ENCODE data around the gene HABP4.

The HABP4 gene

DNA sequence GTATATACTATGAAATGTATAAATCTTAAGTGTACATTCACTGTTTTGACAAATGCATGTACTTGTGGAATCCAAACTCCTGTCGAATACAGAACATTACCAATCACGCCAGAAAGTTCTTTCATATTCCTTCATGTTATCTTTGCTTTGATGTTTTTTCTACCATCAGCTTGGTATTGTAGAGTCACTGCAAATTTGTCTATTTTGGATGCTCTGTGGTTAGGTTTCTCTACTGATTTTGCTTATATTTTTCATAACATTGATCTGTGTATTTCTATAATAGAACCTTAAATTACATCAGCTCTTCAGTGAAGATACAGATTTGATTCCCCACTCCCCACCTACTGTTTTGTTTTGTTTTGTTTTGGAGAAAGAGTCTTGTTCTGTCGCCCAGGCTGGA is 30.8 kb downstream of the HABP4 start:
- DNase-seq: no peak

GRCh38 chr9:96482476-96482875 is 32.5 kb downstream of the HABP4 start:
- DNase-seq: no peak

DNA sequence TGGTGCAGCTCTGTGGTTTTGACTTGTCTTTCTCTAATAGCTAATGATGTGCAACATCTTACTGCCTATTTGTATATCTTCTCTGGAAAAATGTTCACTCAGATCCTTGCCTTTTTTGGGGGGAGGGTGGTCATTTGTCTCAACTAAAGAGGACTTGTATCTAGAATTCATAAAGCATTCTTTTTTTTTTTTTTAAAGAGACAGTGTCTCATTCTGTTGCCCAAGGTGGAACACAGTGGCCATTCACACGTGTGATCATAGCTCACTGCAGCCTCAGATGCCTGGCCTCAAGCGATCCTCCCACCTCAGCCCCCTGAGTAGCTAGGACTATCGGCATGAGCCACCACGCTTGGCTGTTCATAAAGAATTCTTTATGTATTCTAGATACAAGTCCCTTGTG is 33.2 kb downstream of the HABP4 start:
- DNase-seq: no peak

DNA sequence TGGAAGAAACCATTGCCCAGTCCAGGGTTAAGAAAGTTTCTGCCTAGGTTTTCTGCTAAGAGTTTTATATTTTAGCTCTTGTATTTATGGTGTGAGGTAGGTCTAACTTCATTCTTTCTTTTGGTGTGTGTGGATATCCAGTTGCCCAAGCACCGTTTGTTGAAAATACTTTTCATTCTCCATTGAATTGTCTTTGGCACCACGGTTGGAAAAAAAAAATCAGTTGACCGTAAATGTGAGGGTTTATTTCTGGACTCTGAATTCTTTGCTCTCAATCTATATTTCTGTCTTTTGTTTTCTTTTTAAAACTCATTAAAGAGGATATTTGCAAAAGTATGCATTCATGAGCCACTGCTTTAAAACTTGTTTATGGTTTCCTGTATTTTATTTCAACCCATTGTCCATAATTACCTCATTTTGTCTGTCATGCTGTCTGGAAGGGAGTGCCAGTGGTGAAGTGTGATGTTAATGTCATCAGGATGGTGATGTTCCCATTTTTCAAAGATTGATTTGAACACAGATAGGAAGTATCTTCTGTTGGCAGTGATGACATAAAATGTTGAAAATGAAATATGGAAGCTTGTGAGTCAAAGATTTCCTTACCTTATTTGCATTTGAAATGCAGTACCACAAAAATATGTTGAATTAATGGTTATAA is 33.9 kb downstream of the HABP4 start:
- DNase-seq: no peak

DNA sequence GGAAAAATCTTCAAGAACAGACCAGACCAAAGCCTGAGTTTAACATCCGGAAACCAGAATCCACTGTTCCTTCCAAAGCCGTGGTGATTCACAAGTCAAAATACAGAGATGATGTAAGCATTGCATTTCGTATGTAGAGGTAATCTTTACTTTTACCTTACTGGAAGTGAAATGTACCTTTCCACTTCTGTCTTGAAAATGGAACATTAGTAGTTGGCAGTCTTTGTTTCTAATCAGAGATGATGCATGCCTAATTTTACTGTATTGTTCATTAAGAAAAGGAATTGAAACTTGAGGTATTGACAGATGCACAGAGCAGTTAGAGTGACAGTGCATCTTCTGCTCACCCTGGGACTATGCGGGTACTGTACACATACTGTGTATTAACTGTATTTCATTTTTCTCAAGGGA is 34.6 kb downstream of the HABP4 start:
- no peak for DNase-seq

GRCh38 chr9:96485280-96485679 is 35.3 kb downstream of the HABP4 start:
- no peak for DNase-seq

- no peak for DNase-seq
These were observed 36.5 kb downstream of the HABP4 start for GRCh38 chr9:96486386-96487028.

- no peak for DNase-seq
These were observed 37.0 kb downstream of the HABP4 start for GRCh38 chr9:96487029-96487396.

DNA sequence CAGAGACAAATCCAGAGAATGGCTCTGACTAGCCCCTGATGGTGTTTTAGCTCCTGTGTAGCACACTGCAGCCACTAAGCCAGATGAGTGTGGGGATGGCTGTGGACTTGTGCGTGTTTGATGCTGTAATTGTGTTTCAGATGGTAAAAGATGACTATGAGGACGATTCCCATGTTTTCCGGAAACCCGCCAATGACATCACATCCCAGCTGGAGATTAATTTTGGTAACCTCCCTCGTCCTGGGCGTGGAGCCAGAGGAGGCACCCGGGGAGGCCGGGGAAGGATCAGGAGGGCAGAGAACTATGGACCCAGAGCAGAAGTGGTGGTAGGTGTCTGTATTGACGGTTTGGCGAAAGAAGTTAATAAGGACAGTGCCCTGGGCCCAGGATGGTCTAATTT is 38.0 kb downstream of the HABP4 start:
- no peak for DNase-seq

- DNase-seq: no peak
These were observed 39.6 kb downstream of the HABP4 start for GRCh38 chr9:96489482-96489979.

GRCh38 chr9:96490534-96491078 is 40.6 kb downstream of the HABP4 start:
- DNase-seq: no peak

- DNase-seq: no peak
These were observed 41.3 kb downstream of the HABP4 start for GRCh38 chr9:96491079-96491879.

DNA sequence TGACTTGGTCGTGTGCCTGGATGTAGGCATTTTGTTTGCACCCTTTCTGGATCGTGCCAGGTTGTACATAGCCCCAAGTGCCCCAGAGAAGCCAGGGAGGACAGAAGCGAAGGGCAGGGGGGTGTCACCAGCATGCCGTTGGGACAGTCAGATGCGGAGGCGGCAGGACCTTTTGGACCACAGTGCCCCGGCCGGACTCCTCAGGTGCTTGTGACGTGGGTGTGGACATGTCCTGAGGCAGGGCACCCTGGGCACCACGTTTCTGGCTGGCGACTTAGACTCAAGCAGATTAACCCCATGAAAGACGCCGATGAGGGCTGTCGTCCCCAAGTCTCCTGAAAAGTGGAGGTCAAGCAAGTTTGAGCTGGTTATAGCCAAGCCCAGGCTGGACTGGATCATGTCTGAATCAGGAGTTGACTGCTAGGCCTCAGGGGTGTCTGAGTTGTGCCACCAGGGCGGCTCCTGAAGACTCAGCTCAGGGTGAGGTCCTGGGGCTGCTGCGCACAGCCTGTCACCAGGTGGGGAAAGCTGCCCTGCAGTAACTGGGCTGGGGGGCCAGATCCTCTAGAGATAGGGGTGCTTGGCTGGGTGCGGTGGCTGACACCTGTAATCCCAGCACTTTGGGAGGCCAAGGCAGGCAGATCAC is 42.0 kb downstream of the HABP4 start:
- DNase-seq: no peak

DNA sequence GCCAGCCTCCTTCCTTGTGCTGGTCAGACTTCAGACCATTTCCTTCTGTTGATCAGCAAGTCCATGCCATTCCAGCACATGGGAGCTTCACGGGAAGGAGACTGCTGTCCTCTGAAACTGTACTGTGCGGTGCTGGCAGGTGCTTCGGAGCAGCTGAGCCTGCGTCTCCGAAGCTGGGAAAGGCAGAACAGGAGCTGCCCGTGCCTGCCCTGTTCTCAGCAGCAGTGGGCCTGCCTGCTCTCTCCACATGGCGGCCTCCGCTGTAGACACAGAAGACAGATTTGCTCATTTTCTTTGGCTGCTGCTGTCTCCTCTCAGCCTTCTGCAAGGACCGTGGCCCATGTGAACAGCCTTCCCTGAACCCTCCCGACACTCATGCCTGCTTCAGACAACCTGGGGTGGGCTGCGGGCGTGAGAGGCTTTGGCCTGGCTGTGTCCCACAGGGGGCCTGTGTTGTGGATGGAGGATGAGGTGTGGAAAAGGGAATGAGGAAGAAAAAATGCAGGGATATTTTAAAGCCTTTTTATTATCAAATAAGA is 43.1 kb downstream of the HABP4 start:
- DNase-seq: no peak

- DNase-seq: no peak
These were observed 43.8 kb downstream of the HABP4 start for GRCh38 chr9:96493757-96494156.

GRCh38 chr9:96494215-96494800 is 44.3 kb downstream of the HABP4 start:
- DNase-seq: no peak

DNA sequence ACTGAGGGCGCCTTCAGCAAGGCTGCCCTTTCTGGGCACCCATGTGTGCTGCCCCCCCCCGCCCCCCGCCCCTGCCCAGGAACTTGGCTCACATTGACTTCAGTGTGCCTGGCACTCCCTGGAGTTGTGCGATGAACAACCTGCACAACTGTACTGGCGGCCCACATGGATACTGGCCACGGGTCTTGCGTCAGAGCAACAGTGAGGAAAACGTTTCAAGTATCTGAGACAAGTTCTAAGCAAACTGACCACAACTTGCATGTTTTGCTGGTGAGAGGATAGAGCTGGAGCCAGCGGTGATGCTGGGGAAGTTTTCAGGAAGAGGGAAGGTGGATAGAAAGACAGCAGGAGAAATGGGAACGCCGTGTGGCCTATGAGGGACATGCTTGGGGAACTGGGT is 45.4 kb downstream of the HABP4 start:
- DNase-seq: no peak

- no peak for DNase-seq
These were observed 46.6 kb downstream of the HABP4 start for GRCh38 chr9:96496368-96497116.

GRCh38 chr9:96497117-96497399 is 47.1 kb downstream of the HABP4 start:
- no peak for DNase-seq

GRCh38 chr9:96498796-96499195 is 48.8 kb downstream of the HABP4 start:
- DNase-seq: no peak

- DNase-seq: no peak
These were observed 49.3 kb downstream of the HABP4 start for GRCh38 chr9:96499257-96499656.

Data from CD4-positive, alpha-beta T cell treated with Interferon gamma for 1 hour (primary cell).